Gastrocnemius medialis (tissue), 4 donors: ENCODE data around the gene TMIE. TPM values are rescaled to one million over a fixed set of nuclear protein-coding genes. Genes with fewer than 3 reads are reported as not detected.

Experiments used
- ATAC-seq, 2 donors: fragments of 150-250 bp; one replicate each; pipeline ENCODE4 v1.9.1; 2016
- DNase-seq, 2 donors: peaks; one replicate each; pipeline ENCODE4 v3.0.0-alpha.2; 2019
- H3K27ac ChIP-seq, 4 donors: fragments of 200-600 bp; sonication (generic); 1 replicate in 1 of 4; 2 replicates in 3 of 4; pipeline ENCODE4 v1.5.1; 2016 to 2018; ENCODE audit warnings: mild to moderate bottlenecking in 2 of 4, moderate library complexity in 1 of 4
- H3K27me3 ChIP-seq, 3 donors: fragments of 200-600 bp; sonication (generic) in 2 of 3; 1 replicate in 1 of 3; 2 replicates in 2 of 3; pipeline versions ENCODE4 v1.5.1 to v1.6.0; 2016 to 2019; ENCODE audit warnings: mild to moderate bottlenecking in 1 of 3, moderate library complexity in 1 of 3
- H3K36me3 ChIP-seq, 2 donors: fragments of 200-600 bp; sonication (generic) in 1 of 2; one replicate each; pipeline ENCODE4 v1.5.1; 2017 to 2018
- H3K4me1 ChIP-seq, 2 donors: fragments of 200-600 bp; sonication (generic) in 1 of 2; one replicate each; pipeline ENCODE4 v1.5.1; 2016 to 2017; ENCODE audit warnings: mild to moderate bottlenecking in 2 of 2
- H3K4me3 ChIP-seq, 4 donors: fragments of 200-600 bp; sonication (generic) in 3 of 4; 1 replicate in 1 of 4; 2 replicates in 3 of 4; pipeline ENCODE4 v1.5.1; 2016 to 2019; ENCODE audit warnings: mild to moderate bottlenecking in 2 of 4
- H3K9me3 ChIP-seq, 3 donors: fragments of 200-600 bp; sonication (generic) in 2 of 3; 1 replicate in 1 of 3; 2 replicates in 2 of 3; pipeline ENCODE4 v1.5.1; 2016 to 2019
- CTCF ChIP-seq, 5 experiments: fragments of 450-650 bp in 3 of 5; fragments of 200-600 bp in 2 of 5; sonication (generic) in 2 of 5; IDR thresholded peaks in 4 of 5; conservative IDR thresholded peaks in 1 of 5; 1 replicate in 4 of 5; 2 replicates in 1 of 5; pipeline ENCODE4 v1.5.1; 2016 to 2019; ENCODE audit warnings: antibody characterized with exemption in 5 of 5, mild to moderate bottlenecking in 3 of 5, moderate library complexity in 3 of 5
- POLR2A ChIP-seq, 2 donors: fragments of 450-650 bp; IDR thresholded peaks; one replicate each; pipeline ENCODE4 v1.6.1; 2017; ENCODE audit warnings: antibody characterized with exemption in 2 of 2, mild to moderate bottlenecking in 2 of 2, moderate library complexity in 2 of 2
- in situ Hi-C, 4 donors: fragments of 200-750 bp; cut with MboI; loops; one replicate each; pipeline versions ENCODE4 v1.15.0 to v1.8.0; 2017; ENCODE audit warnings: low sequenced_read_pairs in 4 of 4
- intact Hi-C: fragments of 100-400 bp; cut with DNase I; formaldehyde crosslinking; loops from one replicate; pipeline ENCODE4 v1.15.1; 2023; ENCODE audit warnings: low total_unique reads
- total RNA-seq, 4 donors: library from RNA; depleted of rRNA; stranded (reverse); fragments of >200 nt; gene quantifications; one replicate each; pipeline versions ENCODE4 v1.1.0 to v1.2.3, GENCODE V29; 2016

The TMIE gene
- total RNA-seq, 4 donors from 2014 or later = 0.20 to 0.26 (median 0.22) TPM; not detected in 1

- no peak overlapping the region for H3K27ac ChIP-seq
- DNase-seq (no peak), ATAC-seq (no peak)
- no peaks in the 10 kb centered on the region for H3K36me3 ChIP-seq
- peaks cover under 1 to 10% of the 10 kb centered on the region in 2 donors for H3K4me1 ChIP-seq
- no peak overlapping the region for H3K4me3 ChIP-seq
- intact Hi-C loops (no loop called here), in situ Hi-C loops (loop anchor here (10.0 to 25.0 kb wide), 4 partner anchors 184 to 627 kb away; no protein-coding TSS in a partner anchor)
- H3K9me3 ChIP-seq = no peaks in the 10 kb centered on the region
- no peaks in the 10 kb centered on the region for H3K27me3 ChIP-seq
- TF ChIP-seq CTCF (IDR thresholded peaks at IDR 0.05 in 4 of 5, conservative IDR thresholded peaks at IDR 0.05 in 1 of 5) (no peak), POLR2A (IDR thresholded peaks at IDR 0.05) (no peak)
These were observed 9.6 kb downstream of the TMIE start for GRCh38 chr3:46710671-46711295.

- in situ Hi-C loops = loop anchor here (10.0 to 25.0 kb wide), 4 partner anchors 183 to 626 kb away; no protein-coding TSS in a partner anchor
- H3K27ac ChIP-seq = no peak overlapping the region
- no peaks in the 10 kb centered on the region for H3K27me3 ChIP-seq
- no peak for TF ChIP-seq CTCF (IDR thresholded peaks at IDR 0.05 in 4 of 5, conservative IDR thresholded peaks at IDR 0.05 in 1 of 5)
- no peak for TF ChIP-seq POLR2A (IDR thresholded peaks at IDR 0.05)
- H3K4me3 ChIP-seq = no peak overlapping the region
- no peaks in the 10 kb centered on the region for H3K9me3 ChIP-seq
- H3K4me1 ChIP-seq = peaks cover 0 to 10% of the 10 kb centered on the region in 2 donors
- intact Hi-C loops = no loop called here
- DNase-seq (no peak), ATAC-seq (no peak)
- no peaks in the 10 kb centered on the region for H3K36me3 ChIP-seq
These were observed 10.1 kb downstream of the TMIE start for GRCh38 chr3:46711305-46711704.

- Histone ChIP-seq H3K4me3 (no peak overlapping the region), H3K36me3 (no peaks in the 10 kb centered on the region), H3K27me3 (no peaks in the 10 kb centered on the region), H3K4me1 (peaks cover 0 to 10% of the 10 kb centered on the region in 2 donors), H3K27ac (no peak overlapping the region), H3K9me3 (no peaks in the 10 kb centered on the region)
- intact Hi-C loops = no loop called here
- ATAC-seq = no peak
- TF ChIP-seq POLR2A (IDR thresholded peaks at IDR 0.05) (no peak), CTCF (IDR thresholded peaks at IDR 0.05 in 4 of 5, conservative IDR thresholded peaks at IDR 0.05 in 1 of 5) (no peak)
- in situ Hi-C loops = loop anchor here (10.0 to 25.0 kb wide), 4 partner anchors 183 to 626 kb away; no protein-coding TSS in a partner anchor
- DNase-seq = peak in 1 of 2 donors; percentile 1
These were observed 10.6 kb downstream of the TMIE start for GRCh38 chr3:46711760-46712159.

- in situ Hi-C loops = loop anchor here (10.0 to 25.0 kb wide), 4 partner anchors 182 to 625 kb away; no protein-coding TSS in a partner anchor
- no peak for ATAC-seq
- peaks cover 0 to 10% of the 10 kb centered on the region in 2 donors for H3K4me1 ChIP-seq
- no peak for DNase-seq
- H3K36me3 ChIP-seq = no peaks in the 10 kb centered on the region
- H3K9me3 ChIP-seq = no peaks in the 10 kb centered on the region
- TF ChIP-seq POLR2A (IDR thresholded peaks at IDR 0.05) (no peak), CTCF (IDR thresholded peaks at IDR 0.05 in 4 of 5, conservative IDR thresholded peaks at IDR 0.05 in 1 of 5) (no peak)
- intact Hi-C loops = no loop called here
- H3K27me3 ChIP-seq = no peaks in the 10 kb centered on the region
- H3K4me3 ChIP-seq = no peak overlapping the region
- H3K27ac ChIP-seq = no peak overlapping the region
These were observed 11.2 kb downstream of the TMIE start for GRCh38 chr3:46712191-46713049.
